ENCODE data around the gene CBX2.

Gene CBX2

DNA sequence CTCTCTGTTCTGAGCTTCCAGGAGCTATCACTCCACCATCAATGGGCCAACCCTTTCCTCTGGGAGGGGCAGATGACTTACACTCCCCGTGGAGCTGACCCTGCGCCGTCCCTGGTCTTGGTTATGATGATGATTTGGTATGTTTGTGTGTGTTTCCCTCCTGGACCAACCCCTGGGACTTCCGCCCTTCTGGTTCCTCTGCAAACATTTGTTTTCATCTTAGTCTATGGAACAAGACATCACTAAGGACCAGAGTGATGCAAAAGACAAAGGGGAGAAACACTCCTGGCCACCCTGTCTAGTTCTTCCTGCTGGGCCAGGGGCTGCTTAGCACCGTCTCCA lies 47.6 kb downstream of the CBX2 start:
- H3K4me3 ChIP-seq (ENCODE audit: low read length): no peak overlapping the region
- TF ChIP-seq, protein P1, sequence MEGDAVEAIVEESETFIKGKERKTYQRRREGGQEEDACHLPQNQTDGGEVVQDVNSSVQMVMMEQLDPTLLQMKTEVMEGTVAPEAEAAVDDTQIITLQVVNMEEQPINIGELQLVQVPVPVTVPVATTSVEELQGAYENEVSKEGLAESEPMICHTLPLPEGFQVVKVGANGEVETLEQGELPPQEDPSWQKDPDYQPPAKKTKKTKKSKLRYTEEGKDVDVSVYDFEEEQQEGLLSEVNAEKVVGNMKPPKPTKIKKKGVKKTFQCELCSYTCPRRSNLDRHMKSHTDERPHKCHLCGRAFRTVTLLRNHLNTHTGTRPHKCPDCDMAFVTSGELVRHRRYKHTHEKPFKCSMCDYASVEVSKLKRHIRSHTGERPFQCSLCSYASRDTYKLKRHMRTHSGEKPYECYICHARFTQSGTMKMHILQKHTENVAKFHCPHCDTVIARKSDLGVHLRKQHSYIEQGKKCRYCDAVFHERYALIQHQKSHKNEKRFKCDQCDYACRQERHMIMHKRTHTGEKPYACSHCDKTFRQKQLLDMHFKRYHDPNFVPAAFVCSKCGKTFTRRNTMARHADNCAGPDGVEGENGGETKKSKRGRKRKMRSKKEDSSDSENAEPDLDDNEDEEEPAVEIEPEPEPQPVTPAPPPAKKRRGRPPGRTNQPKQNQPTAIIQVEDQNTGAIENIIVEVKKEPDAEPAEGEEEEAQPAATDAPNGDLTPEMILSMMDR (conservative IDR thresholded peaks at IDR 0.05; ENCODE audit: low read depth, low read length): no peak
- no peak for DNase-seq (ENCODE audit: low read depth)

DNA sequence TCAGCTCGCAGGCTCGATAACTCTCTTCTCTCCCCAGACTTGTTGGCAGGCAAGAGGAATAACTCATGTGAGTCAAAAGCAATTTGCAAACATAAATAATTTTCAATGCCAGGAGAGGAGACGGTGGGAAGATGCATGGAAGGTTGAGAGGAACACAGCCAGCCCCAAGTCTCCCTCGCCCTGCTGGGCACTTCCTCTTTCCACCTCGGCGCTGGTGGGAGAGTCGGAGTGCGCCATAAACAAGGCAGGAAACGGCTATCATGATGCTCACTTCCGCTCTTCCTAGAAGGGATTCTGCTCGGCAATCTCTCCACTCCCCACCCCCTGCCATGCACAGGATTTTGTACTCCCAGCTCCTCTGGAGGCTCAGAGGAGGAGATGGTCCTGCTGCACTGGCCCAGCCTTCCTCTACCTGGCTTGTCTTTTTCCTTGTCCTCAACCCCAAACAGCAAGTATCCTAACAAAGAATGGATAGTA lies 48.3 kb downstream of the CBX2 start:
- DNase-seq (ENCODE audit: low read depth): no peak
- H3K4me3 ChIP-seq (ENCODE audit: low read length): no peak overlapping the region
- TF ChIP-seq, protein P1 (conservative IDR thresholded peaks at IDR 0.05; ENCODE audit: low read depth, low read length): no peak

DNA sequence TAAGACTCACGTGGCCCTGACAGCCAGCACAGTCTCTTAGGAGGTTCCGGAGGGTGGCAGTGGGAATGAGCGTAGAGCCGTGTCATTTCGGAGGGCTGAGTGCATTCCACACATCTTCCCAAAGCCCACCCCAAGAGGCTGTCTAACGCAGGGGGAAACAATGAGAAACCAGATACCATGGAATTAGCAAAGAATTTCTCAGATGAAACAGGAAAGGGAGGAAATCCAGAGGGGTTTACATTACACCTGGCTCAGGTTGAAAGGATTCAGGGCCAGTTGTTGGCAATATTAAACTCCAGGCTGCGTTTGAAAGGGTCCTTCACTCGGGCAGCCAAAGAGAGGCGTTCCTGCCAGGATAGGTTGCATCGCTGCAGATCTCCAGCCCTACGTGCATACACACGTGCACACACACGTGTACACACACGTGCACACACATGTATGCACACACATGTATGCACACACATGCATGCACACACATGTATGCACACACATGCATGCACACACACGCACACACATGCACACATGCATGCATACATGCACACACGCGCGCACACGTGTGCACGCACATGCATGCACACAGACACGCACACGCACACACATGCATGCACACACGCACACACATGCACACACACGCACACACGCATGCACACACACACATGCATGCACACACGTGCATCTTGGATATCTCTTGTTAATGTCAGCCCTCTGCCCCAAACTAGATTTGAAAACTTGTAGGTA lies 49.1 kb downstream of the CBX2 start:
- TF ChIP-seq, protein P1 (conservative IDR thresholded peaks at IDR 0.05; ENCODE audit: low read depth, low read length): no peak
- H3K4me3 ChIP-seq (ENCODE audit: low read length): no peak overlapping the region
- no peak for DNase-seq (ENCODE audit: low read depth)

DNA sequence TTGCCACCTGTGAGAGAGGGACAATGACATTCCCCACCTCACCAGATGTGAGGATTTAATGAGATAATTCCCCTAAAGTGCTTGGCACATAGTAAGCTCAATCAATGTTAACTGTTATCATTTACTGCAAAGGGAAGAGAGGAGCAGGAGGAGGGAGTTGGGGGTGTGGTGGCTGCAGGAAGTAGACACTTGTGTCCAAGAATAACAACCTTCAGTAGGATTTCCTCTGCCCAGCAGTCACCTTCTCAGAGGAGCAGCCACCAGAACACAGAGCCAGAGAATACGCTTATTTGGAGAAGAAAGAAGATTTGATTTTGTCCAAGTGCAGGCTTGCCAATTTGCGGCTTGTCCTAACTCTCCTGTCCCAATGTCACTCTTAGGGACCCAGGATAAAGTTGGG lies 51.1 kb downstream of the CBX2 start:
- TF ChIP-seq, protein P1 (conservative IDR thresholded peaks at IDR 0.05; ENCODE audit: low read depth, low read length): no peak
- no peak for DNase-seq (ENCODE audit: low read depth)
- H3K4me3 ChIP-seq (ENCODE audit: low read length): no peak overlapping the region

DNA sequence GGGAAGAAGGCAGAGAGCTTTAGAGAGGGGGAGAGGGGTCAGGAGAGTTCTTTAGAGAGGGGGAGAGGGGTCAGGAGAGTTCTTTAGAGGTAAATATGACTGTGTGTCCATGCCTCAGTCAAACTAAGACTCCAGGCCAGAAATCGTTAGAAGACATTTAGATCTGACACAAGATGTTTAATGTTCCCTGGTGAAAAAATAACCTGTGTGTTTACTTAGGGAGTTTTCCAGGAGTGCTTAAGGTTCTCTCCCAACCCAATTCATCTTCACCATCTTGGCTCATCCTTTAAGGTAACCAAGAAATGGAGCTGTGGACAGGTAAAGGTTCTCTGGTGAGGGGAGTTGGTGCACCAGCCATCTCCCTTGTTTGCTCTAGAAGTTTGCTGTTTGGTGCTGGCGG lies 51.5 kb downstream of the CBX2 start:
- DNase-seq (ENCODE audit: low read depth): no peak
- no peak overlapping the region for H3K4me3 ChIP-seq (ENCODE audit: low read length)
- TF ChIP-seq, protein P1 (conservative IDR thresholded peaks at IDR 0.05; ENCODE audit: low read depth, low read length): no peak

DNA sequence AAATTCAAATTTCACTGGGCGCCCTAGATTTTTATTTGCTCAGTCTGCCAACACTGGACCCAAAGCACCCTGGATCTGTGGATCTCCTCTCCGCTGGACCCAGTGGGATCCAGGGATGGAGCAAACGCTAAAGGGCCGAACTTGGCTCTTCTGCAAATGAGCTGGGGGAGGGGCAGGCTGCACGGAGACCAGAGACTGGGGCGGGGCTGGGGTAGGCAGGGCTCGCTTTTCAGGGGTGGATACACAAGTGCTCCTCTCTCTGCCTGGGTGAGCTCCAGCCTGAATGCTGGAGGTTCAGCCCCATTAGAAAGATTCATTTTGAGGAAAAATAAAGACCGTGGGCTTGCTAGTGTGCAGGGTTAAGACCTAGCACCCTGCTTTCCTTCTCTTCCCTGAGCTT lies 52.4 kb downstream of the CBX2 start:
- no peak for DNase-seq (ENCODE audit: low read depth)
- TF ChIP-seq, protein P1 (conservative IDR thresholded peaks at IDR 0.05; ENCODE audit: low read depth, low read length): no peak
- H3K4me3 ChIP-seq (ENCODE audit: low read length): no peak overlapping the region

DNA sequence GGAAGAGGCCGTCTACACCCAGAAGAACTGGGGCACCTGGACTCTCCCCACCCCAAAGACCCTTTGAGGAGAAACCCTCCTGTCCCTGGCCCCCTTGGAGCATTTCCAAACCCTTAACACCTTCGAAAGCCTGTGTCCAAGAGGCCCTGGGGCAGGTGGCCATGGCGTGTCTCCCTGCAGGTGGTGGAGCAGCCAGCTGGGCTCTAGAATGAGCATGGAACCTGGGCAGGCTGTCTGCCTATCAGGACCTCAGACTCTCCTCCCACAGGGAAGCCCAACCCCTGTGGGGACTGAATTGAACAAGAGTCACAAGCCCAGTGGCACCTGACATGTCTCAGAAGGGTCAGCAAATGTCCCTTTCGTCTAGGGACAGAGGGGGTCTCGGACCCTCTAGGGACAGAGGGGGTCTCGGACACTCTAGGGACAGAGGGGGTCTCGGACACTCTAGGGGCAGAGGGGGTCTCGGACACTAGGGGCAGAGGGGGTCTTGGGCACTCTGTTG lies 52.9 kb downstream of the CBX2 start:
- DNase-seq (ENCODE audit: low read depth): no peak
- TF ChIP-seq, protein P1 (conservative IDR thresholded peaks at IDR 0.05; ENCODE audit: low read depth, low read length): no peak
- no peak overlapping the region for H3K4me3 ChIP-seq (ENCODE audit: low read length)

All from retinal pigment epithelial cell (primary cell).